Measurements from ENCODE around the gene DAZAP2.
A peak's percentile ranks its signal among the peaks of the same experiment; 100 is the strongest.

The DAZAP2 gene

GRCh38 chr12:51217968-51218606 is 20.5 kb upstream of the DAZAP2 start, which contains the start of gene POU6F1 (continued):
- TF ChIP-seq ZNF658 (tag by site-specific recombination; IDR thresholded peaks at IDR 0.05), result no peak
- peak; percentile 45 for TF ChIP-seq ZBTB26 (tag by site-specific recombination; optimal IDR thresholded peaks at IDR 0.05)
- no peak for TF ChIP-seq ZSCAN18 (tag by site-specific recombination; IDR thresholded peaks at IDR 0.05)
- no peak for TF ChIP-seq PRDM2 (tag by site-specific recombination; IDR thresholded peaks at IDR 0.05; ENCODE audit: borderline replicate concordance)
- no peak for TF ChIP-seq ZNF624 (tag by site-specific recombination; IDR thresholded peaks at IDR 0.05)
- TF ChIP-seq ZNF157 (tag by site-specific recombination; IDR thresholded peaks at IDR 0.05), result no peak
- TF ChIP-seq ZFP41 (tag by site-specific recombination; IDR thresholded peaks at IDR 0.05; ENCODE audit: borderline replicate concordance), result no peak
- peak; percentile 42; the same call in 1 of the 2 replicates for TF ChIP-seq KLF9 (tag by site-specific recombination; IDR thresholded peaks at IDR 0.05; ENCODE audit: low read depth)
- TF ChIP-seq ZNF132 (tag by site-specific recombination; IDR thresholded peaks at IDR 0.05; ENCODE audit: borderline replicate concordance), result no peak
- no peak for TF ChIP-seq ZNF416 (tag by site-specific recombination; IDR thresholded peaks at IDR 0.05)
- peak; percentile 31; the same call in 1 of the 2 replicates for TF ChIP-seq ZNF660 (tag by site-specific recombination; IDR thresholded peaks at IDR 0.05)
- no peak for TF ChIP-seq TCF7L2 (IDR thresholded peaks at IDR 0.05; ENCODE audit: borderline replicate concordance, low read depth, low read length)
- no peak for TF ChIP-seq PRDM6 (tag by site-specific recombination; IDR thresholded peaks at IDR 0.05)
- no peak for TF ChIP-seq ZBTB7A (tag by site-specific recombination; IDR thresholded peaks at IDR 0.05; ENCODE audit: low read depth)
- TF ChIP-seq ZNF776 (tag by site-specific recombination; IDR thresholded peaks at IDR 0.05; ENCODE audit: borderline replicate concordance), result no peak
- no peak for TF ChIP-seq ZNF555 (tag by site-specific recombination; conservative IDR thresholded peaks at IDR 0.05)
- TF ChIP-seq GFI1B (tag by site-specific recombination; IDR thresholded peaks at IDR 0.05), result no peak
- no peak for TF ChIP-seq ZNF791 (tag by site-specific recombination; IDR thresholded peaks at IDR 0.05)
- TF ChIP-seq IKZF3 (tag by site-specific recombination; IDR thresholded peaks at IDR 0.05), result no peak
- no peak for TF ChIP-seq ZNF302 (tag by site-specific recombination; IDR thresholded peaks at IDR 0.05; ENCODE audit: low read depth)
- no peak for TF ChIP-seq ZNF488 (tag by site-specific recombination; IDR thresholded peaks at IDR 0.05)
- no peak for TF ChIP-seq ZNF585B (tag by site-specific recombination; IDR thresholded peaks at IDR 0.05)
- TF ChIP-seq ZNF239 (tag by site-specific recombination; IDR thresholded peaks at IDR 0.05), result no peak
- TF ChIP-seq SP3 (tag by site-specific recombination; IDR thresholded peaks at IDR 0.05), result peak; percentile 65
- TF ChIP-seq ZNF26 (tag by site-specific recombination; IDR thresholded peaks at IDR 0.05), result no peak
- no peak for TF ChIP-seq ZNF211 (tag by site-specific recombination; IDR thresholded peaks at IDR 0.05; ENCODE audit: low read depth)
- TF ChIP-seq ZNF777 (tag by site-specific recombination; IDR thresholded peaks at IDR 0.05; ENCODE audit: borderline replicate concordance), result no peak
- 0 out of 2 replicates have a peak, but pooled peaks have one; percentile 32 for TF ChIP-seq OSR2 (tag by site-specific recombination; IDR thresholded peaks at IDR 0.05)

All from HEK293 (cell line).